GM12878 (cell line): ENCODE results near the gene NSD2. TPM values are rescaled to one million over a fixed set of nuclear protein-coding genes. Genes with fewer than 3 reads are reported as not detected.

Experiments
- ATAC-seq: fragments of 200-7000 bp; cut with Tn5 transposase; 3 replicates; pipeline ENCODE4 v1.9.1; 2020; ENCODE audit warnings: mild to moderate bottlenecking, moderate library complexity
- BruUV-seq: library from RNA; stranded (reverse); fragments of 400-500 nt; replicated peaks from 2 replicates; lab custom pipeline; 2021; lab: Mats Ljungman, UMichigan
- CTCF ChIA-PET: fragments of 300-600 bp; sonication (Branson Sonifier 250); formaldehyde crosslinking; extraction: SDS; loops from one replicate; lab custom pipeline; 2021; ENCODE audit warnings: inconsistent platforms; lab: Yijun Ruan, JAX
- POLR2A ChIA-PET: fragments of 350-600 bp; formaldehyde crosslinking; extraction: SDS; loops from one replicate; lab custom pipeline; 2021; ENCODE audit warnings: inconsistent platforms; lab: Charles Lee
- RAD21 ChIA-PET: fragments of 300-600 bp; sonication (Branson Sonifier 250); formaldehyde crosslinking; loops from one replicate; lab custom pipeline; 2023; ENCODE audit warnings: antibody characterized with exemption; ENCODE audit not compliant: unreplicated experiment; lab: Charles Lee
- SMC1A ChIA-PET: fragments of 300-600 bp; sonication (Branson Sonifier 250); formaldehyde crosslinking; loops from one replicate; lab custom pipeline; 2023; ENCODE audit not compliant: unreplicated experiment, uncharacterized antibody; lab: Charles Lee
- DNase-seq: peaks from one replicate; pipeline ENCODE4 v3.0.0-alpha.2; 2011; ENCODE audit warnings: low read depth, low spot score
- FAIRE-seq: peaks from 3 replicates; lab custom pipeline; 2011; peaks lifted over from hg19 to GRCh38; lab: Jason Lieb, UNC
- H2AFZ ChIP-seq: 2 replicates; pipeline ENCODE4 v1.6.0; 2011; ENCODE audit warnings: low read depth, low read length, control low read depth; ENCODE audit not compliant: control insufficient read depth
- H3K27ac ChIP-seq: 2 replicates; pipeline ENCODE4 v1.5.1; 2011; ENCODE audit warnings: control low read depth; ENCODE audit not compliant: control insufficient read depth, insufficient read depth
- H3K27me3 ChIP-seq, 2 experiments: replicated peaks in 1 of 2; 2 replicates each; pipeline versions ENCODE4 v1.6.0 to v1.6.1; 2011; ENCODE audit warnings: low read length in 1 of 2; ENCODE audit not compliant: control insufficient read depth in 2 of 2, insufficient read depth in 2 of 2
- H3K36me3 ChIP-seq, 2 experiments: 2 replicates each; pipeline ENCODE4 v1.5.1; 2011; ENCODE audit warnings: low read length in 1 of 2; ENCODE audit not compliant: control insufficient read depth in 2 of 2, insufficient read depth in 2 of 2
- H3K4me1 ChIP-seq: 2 replicates; pipeline ENCODE4 v1.6.1; 2011; ENCODE audit warnings: mild to moderate bottlenecking, low read length, moderate library complexity, mixed read lengths; ENCODE audit not compliant: control insufficient read depth, insufficient read depth
- H3K4me2 ChIP-seq: 2 replicates; pipeline ENCODE4 v1.6.0; 2011; ENCODE audit warnings: control low read depth; ENCODE audit not compliant: control insufficient read depth, insufficient read depth
- H3K4me3 ChIP-seq: fragments of 200-600 bp; sonication (generic); 2 replicates; pipeline ENCODE4 v1.5.1; 2016
- H3K79me2 ChIP-seq: 2 replicates; pipeline ENCODE4 v1.6.0; 2011; ENCODE audit warnings: low read length; ENCODE audit not compliant: control insufficient read depth, insufficient read depth
- H3K9ac ChIP-seq: 2 replicates; pipeline ENCODE4 v1.8.0; 2011; ENCODE audit warnings: low read length, control low read depth, mixed read lengths; ENCODE audit not compliant: control insufficient read depth, insufficient read depth
- H3K9me3 ChIP-seq: replicated peaks from 3 replicates; pipeline ENCODE4 v1.5.1; 2011; ENCODE audit warnings: mild to moderate bottlenecking, low read length; ENCODE audit not compliant: control insufficient read depth, insufficient read depth
- H4K20me1 ChIP-seq: 2 replicates; pipeline ENCODE4 v1.6.0; 2011; ENCODE audit not compliant: control insufficient read depth, insufficient read depth
- E2F4 ChIP-seq: IDR thresholded peaks from 2 replicates; pipeline ENCODE4 v1.6.1; 2012; ENCODE audit warnings: low read depth, low read length, improper control_type of control experiment
- NBN ChIP-seq: fragments of 450-650 bp; IDR thresholded peaks from 2 replicates; pipeline ENCODE4 v1.6.1; 2016
- RB1 ChIP-seq: fragments of 450-650 bp; formaldehyde crosslinking; IDR thresholded peaks from 2 replicates; pipeline ENCODE4 v1.6.1; 2017; ENCODE audit warnings: mild to moderate bottlenecking, borderline replicate concordance
- REST ChIP-seq: IDR thresholded peaks from 2 replicates; pipeline ENCODE4 v1.6.1; 2012; ENCODE audit warnings: mild to moderate bottlenecking, low read depth, low read length
- RUNX3 ChIP-seq: IDR thresholded peaks from 2 replicates; pipeline ENCODE4 v1.6.1; 2012; ENCODE audit warnings: low read length, inconsistent platforms
- SMC3 ChIP-seq: IDR thresholded peaks from 2 replicates; pipeline ENCODE4 v1.6.1; 2011; ENCODE audit warnings: low read length, improper control_type of control experiment, borderline replicate concordance
- TCF3 ChIP-seq: IDR thresholded peaks from 2 replicates; pipeline ENCODE4 v1.6.1; 2012; ENCODE audit warnings: low read depth, mild to moderate bottlenecking, low read length, borderline replicate concordance; ENCODE audit not compliant: insufficient read depth
- ZNF217 ChIP-seq: fragments of 450-650 bp; IDR thresholded peaks from 2 replicates; pipeline ENCODE4 v1.6.1; 2017; ENCODE audit warnings: antibody characterized with exemption, mild to moderate bottlenecking
- ZNF274 ChIP-seq: IDR thresholded peaks from one replicate; pipeline ENCODE4 v1.8.0; 2011; ENCODE audit not compliant: insufficient read length, insufficient read depth
- WGBS: methylation state at CpG from one replicate; pipeline ENCODE4 v1.1.6; 2016; ENCODE audit warnings: low lambda C conversion rate; ENCODE audit not compliant: insufficient replicate concordance, insufficient coverage; ENCODE audit errors: missing lambda C conversion rate; 5-methylcytosine and 5-hydroxymethylcytosine counted together
- in situ Hi-C: fragments of 300-500 bp; cut with MboI; formaldehyde crosslinking; loops from 9 replicates; pipeline ENCODE4 v1.14.3; 2018; ENCODE audit warnings: mixed read lengths
- intact Hi-C: fragments of 100-400 bp; cut with micrococcal nuclease; formaldehyde crosslinking; loops from one replicate; pipeline ENCODE4 v1.14.2; 2022; ENCODE audit not compliant: unreplicated experiment
- polyA plus RNA-seq, 11 experiments: library from polyadenylated mRNA; depleted of rRNA in 4 of 11; unstranded in 6 of 11; stranded (reverse) in 5 of 11; fragments of >200 nt; fragmentation: Nextera tagmentation in 4 of 11; fragmentation: Illumina TruSeq in 1 of 11; extraction: Ambion mirVana in 4 of 11; extraction: Trizol in 1 of 11; gene quantifications; 1 replicate in 1 of 11; 2 replicates in 10 of 11; pipeline versions ENCODE4 v1.2.1 to v1.2.3, GENCODE V29; 2011 to 2016; ENCODE audit warnings: inconsistent platforms in 2 of 11, missing spikeins in 2 of 11, low read depth in 1 of 11
- total RNA-seq, 4 experiments: library from RNA; depleted of rRNA in 3 of 4; stranded (reverse); fragments of >200 nt in 3 of 4; fragmentation: Illumina TruSeq in 1 of 4; extraction: Trizol in 1 of 4; gene quantifications; 2 replicates each; pipeline versions ENCODE4 v1.2.1 to v1.2.3, GENCODE V29; 2013 to 2021
- TF ChIP-seq, protein P1 (sequence below): fragments of 150-350 bp; IDR thresholded peaks from 2 replicates; pipeline ENCODE4 v1.6.1; 2014; ENCODE audit warnings: mild to moderate bottlenecking, low read depth, low read length
- TF ChIP-seq, protein P2 (sequence below): fragments of 450-650 bp; formaldehyde crosslinking; IDR thresholded peaks from 2 replicates; pipeline ENCODE4 v1.4.0; 2022; ENCODE audit warnings: mild to moderate bottlenecking, moderate library complexity

NSD2 gene
- total and polyA plus RNA-seq, 10 of the 15 experiments (the other 5 are each of a cell fraction or from before 2014, with no cell fraction given): 8.6 to 139 (median 67.2) TPM

GRCh38 chr4:1866189-1866661 is 5.0 kb upstream of the NSD2 start (continued):
- TF ChIP-seq TCF3 (no peak), RB1 (no peak), SMC3 (no peak)
- TF ChIP-seq, protein P1, sequence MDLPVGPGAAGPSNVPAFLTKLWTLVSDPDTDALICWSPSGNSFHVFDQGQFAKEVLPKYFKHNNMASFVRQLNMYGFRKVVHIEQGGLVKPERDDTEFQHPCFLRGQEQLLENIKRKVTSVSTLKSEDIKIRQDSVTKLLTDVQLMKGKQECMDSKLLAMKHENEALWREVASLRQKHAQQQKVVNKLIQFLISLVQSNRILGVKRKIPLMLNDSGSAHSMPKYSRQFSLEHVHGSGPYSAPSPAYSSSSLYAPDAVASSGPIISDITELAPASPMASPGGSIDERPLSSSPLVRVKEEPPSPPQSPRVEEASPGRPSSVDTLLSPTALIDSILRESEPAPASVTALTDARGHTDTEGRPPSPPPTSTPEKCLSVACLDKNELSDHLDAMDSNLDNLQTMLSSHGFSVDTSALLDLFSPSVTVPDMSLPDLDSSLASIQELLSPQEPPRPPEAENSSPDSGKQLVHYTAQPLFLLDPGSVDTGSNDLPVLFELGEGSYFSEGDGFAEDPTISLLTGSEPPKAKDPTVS: no peak
- TF ChIP-seq, protein P2, sequence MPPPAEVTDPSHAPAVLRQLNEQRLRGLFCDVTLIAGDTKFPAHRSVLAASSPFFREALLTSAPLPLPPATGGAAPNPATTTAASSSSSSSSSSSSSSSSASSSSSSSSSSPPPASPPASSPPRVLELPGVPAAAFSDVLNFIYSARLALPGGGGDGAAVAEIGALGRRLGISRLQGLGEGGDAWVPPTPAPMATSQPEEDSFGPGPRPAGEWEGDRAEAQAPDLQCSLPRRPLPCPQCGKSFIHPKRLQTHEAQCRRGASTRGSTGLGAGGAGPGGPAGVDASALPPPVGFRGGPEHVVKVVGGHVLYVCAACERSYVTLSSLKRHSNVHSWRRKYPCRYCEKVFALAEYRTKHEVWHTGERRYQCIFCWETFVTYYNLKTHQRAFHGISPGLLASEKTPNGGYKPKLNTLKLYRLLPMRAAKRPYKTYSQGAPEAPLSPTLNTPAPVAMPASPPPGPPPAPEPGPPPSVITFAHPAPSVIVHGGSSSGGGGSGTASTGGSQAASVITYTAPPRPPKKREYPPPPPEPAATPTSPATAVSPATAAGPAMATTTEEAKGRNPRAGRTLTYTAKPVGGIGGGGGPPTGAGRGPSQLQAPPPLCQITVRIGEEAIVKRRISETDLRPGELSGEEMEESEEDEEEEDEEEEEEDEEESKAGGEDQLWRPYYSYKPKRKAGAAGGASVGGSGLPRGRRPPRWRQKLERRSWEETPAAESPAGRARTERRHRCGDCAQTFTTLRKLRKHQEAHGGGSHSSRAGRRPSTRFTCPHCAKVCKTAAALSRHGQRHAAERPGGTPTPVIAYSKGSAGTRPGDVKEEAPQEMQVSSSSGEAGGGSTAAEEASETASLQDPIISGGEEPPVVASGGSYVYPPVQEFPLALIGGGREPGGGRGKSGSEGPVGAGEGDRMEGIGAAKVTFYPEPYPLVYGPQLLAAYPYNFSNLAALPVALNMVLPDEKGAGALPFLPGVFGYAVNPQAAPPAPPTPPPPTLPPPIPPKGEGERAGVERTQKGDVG: no peak

- Histone ChIP-seq H3K9me3 (no peaks in the 10 kb centered on the region), H3K4me3 (no peak overlapping the region), H3K4me2 (no peak overlapping the region), H3K9ac (no peak overlapping the region), H4K20me1 (no peaks in the 10 kb centered on the region), H3K79me2 (peaks cover 22% of the 10 kb centered on the region), H3K27me3 (no peaks in the 10 kb centered on the region), H3K36me3 (no peaks in the 10 kb centered on the region), H3K27ac (no peak overlapping the region), H3K4me1 (peaks cover 15% of the 10 kb centered on the region), H2AFZ (no peak overlapping the region)
- ChIA-PET POLR2A (interaction anchor here (0.6 to 1.0 kb wide), 2 partner anchors 9 to 545 kb away, joined by 3 read pairs; no protein-coding TSS in a partner anchor), SMC1A (interaction anchor here (1.2 kb wide), 1 partner anchor 30 kb away, joined by 4 read pairs; no protein-coding TSS in a partner anchor), CTCF (interaction anchor here (0.6 to 1.6 kb wide), 2 partner anchors 10 to 12 kb away, joined by 4 to 6 read pairs; partner anchors contain the start of gene LETM1), RAD21 (no interaction called here)
- in situ Hi-C loops: no loop called here
- BruUV-seq: no TSS peak
- FAIRE-seq: no peak
- WGBS: 67% methylated on average over 5 of the region's 5 CpGs
- ATAC-seq: no peak
- intact Hi-C loops: no loop called here
- no peak for DNase-seq
- TF ChIP-seq NBN (no peak), ZNF217 (no peak), E2F4 (no peak), REST (no peak), RUNX3 (no peak), ZNF274 (no peak)
Observed at GRCh38 chr4:1868293-1868692, 2.9 kb upstream of the NSD2 start.
